K562 (cell line): Measurements from ENCODE around the gene NF2. TPM values are rescaled to one million over a fixed set of nuclear protein-coding genes. Genes with fewer than 3 reads are reported as not detected.

Experiments used
- ATAC-seq: fragments of 200-7000 bp; cut with Tn5 transposase; 3 replicates; pipeline ENCODE4 v1.9.1; 2020; ENCODE audit warnings: moderate library complexity
- BruUV-seq: library from RNA; stranded (reverse); fragments of 400-500 nt; replicated peaks from 2 replicates; lab custom pipeline; 2021; lab: Mats Ljungman, UMichigan
- CTCF ChIA-PET: fragments of 300-600 bp; formaldehyde crosslinking; extraction: SDS; loops from one replicate; lab custom pipeline; 2021; ENCODE audit warnings: low intra/inter-chr PET ratio; lab: Yijun Ruan, JAX
- POLR2A ChIA-PET: fragments of 300-600, 350-650 bp; sonication (Branson Sonifier 250); formaldehyde crosslinking; extraction: SDS; loops from one replicate; lab custom pipeline; 2021; ENCODE audit warnings: antibody characterized with exemption, inconsistent platforms; lab: Yijun Ruan, JAX
- DNase-seq, 4 experiments: peaks; one replicate each; pipeline versions ENCODE4 v3.0.0 to v3.0.0-alpha.2; 2011 to 2018; ENCODE audit warnings: low spot score in 3 of 4, mixed read lengths in 3 of 4; ENCODE audit errors: extremely low read depth in 1 of 4
- FAIRE-seq: peaks from 2 replicates; lab custom pipeline; 2011; peaks lifted over from hg19 to GRCh38; lab: Jason Lieb, UNC
- H2AFZ ChIP-seq: 2 replicates; pipeline ENCODE4 v1.6.0; 2011; ENCODE audit warnings: low read depth, low read length, control low read depth, inconsistent platforms
- H3K27ac ChIP-seq: fragments of 200-600 bp; 3 replicates; pipeline ENCODE4 v1.8.0; 2011; ENCODE audit warnings: low read depth, mild to moderate bottlenecking, control low read depth, inconsistent platforms, low read length, moderate library complexity, mixed read lengths; ENCODE audit errors: extremely low read depth
- H3K27me3 ChIP-seq, 2 experiments: fragments of 300-600 bp in 1 of 2; 2 replicates in 1 of 2; 3 replicates in 1 of 2; pipeline versions ENCODE4 v1.6.0 to v1.8.0; 2011; ENCODE audit warnings: inconsistent platforms in 2 of 2, low read length in 2 of 2, mild to moderate bottlenecking in 1 of 2, mixed read lengths in 1 of 2, moderate library complexity in 1 of 2; ENCODE audit not compliant: control insufficient read depth in 2 of 2, insufficient read depth in 2 of 2
- H3K36me3 ChIP-seq: fragments of 300-600 bp; 3 replicates; pipeline ENCODE4 v1.8.0; 2011; ENCODE audit warnings: mild to moderate bottlenecking, low read length, inconsistent platforms; ENCODE audit not compliant: control insufficient read depth, insufficient read depth
- H3K4me1 ChIP-seq, 2 experiments: fragments of 200-600 bp in 1 of 2; replicated peaks in 1 of 2; 2 replicates in 1 of 2; 3 replicates in 1 of 2; pipeline versions ENCODE4 v1.5.1 to v1.8.0; 2011; ENCODE audit warnings: inconsistent platforms in 2 of 2, low read length in 2 of 2, mild to moderate bottlenecking in 1 of 2, mixed read lengths in 1 of 2, moderate library complexity in 1 of 2; ENCODE audit not compliant: control insufficient read depth in 2 of 2, insufficient read depth in 2 of 2
- H3K4me2 ChIP-seq: 2 replicates; pipeline ENCODE4 v1.6.1; 2011; ENCODE audit warnings: low read length, control low read depth, inconsistent platforms, mixed read lengths; ENCODE audit not compliant: insufficient read depth
- H3K4me3 ChIP-seq: fragments of 200-600 bp; sonication (generic), shearing (Covaris generic); 2 replicates; pipeline ENCODE4 v1.5.1; 2016; ENCODE audit warnings: control low read depth, inconsistent platforms
- H3K79me2 ChIP-seq: fragments of 200-600 bp; 3 replicates; pipeline ENCODE4 v1.8.0; 2011; ENCODE audit warnings: low read length, inconsistent platforms; ENCODE audit not compliant: control insufficient read depth, insufficient read depth
- H3K9ac ChIP-seq, 2 experiments: 2 replicates each; pipeline versions ENCODE4 v1.6.0 to v1.6.1; 2011; ENCODE audit warnings: low read depth in 2 of 2, low read length in 2 of 2, control low read depth in 1 of 2, inconsistent platforms in 1 of 2, mild to moderate bottlenecking in 1 of 2, mixed read lengths in 1 of 2; ENCODE audit not compliant: insufficient read depth in 1 of 2
- H3K9me1 ChIP-seq: one replicate; pipeline ENCODE4 v1.6.0; 2011; ENCODE audit warnings: inconsistent platforms, mild to moderate bottlenecking, low read length, moderate library complexity; ENCODE audit not compliant: control insufficient read depth, insufficient read depth
- H3K9me3 ChIP-seq: replicated peaks from 2 replicates; pipeline ENCODE4 v1.5.1; 2011; ENCODE audit warnings: low read depth, low read length, inconsistent platforms; ENCODE audit not compliant: control insufficient read depth, insufficient read depth
- H4K20me1 ChIP-seq: replicated peaks from 2 replicates; pipeline ENCODE4 v1.6.1; 2011; ENCODE audit warnings: low read length, inconsistent platforms, mixed read lengths; ENCODE audit not compliant: control insufficient read depth, insufficient read depth
- C11orf30 ChIP-seq: fragments of 450-650 bp; IDR thresholded peaks from 2 replicates; pipeline ENCODE4 v1.6.1; 2016; ENCODE audit warnings: low read depth, mild to moderate bottlenecking
- EGR1 ChIP-seq: fragments of 450-650 bp; conservative IDR thresholded peaks from 2 replicates; pipeline ENCODE4 v1.6.1; 2017; ENCODE audit warnings: mild to moderate bottlenecking
- NFIC ChIP-seq: fragments of 450-650 bp; IDR thresholded peaks from 2 replicates; pipeline ENCODE4 v1.6.1; 2017; ENCODE audit warnings: mild to moderate bottlenecking, inconsistent platforms
- NFIX ChIP-seq: fragments of 250-450 bp; sonication (Bioruptor Pico); IDR thresholded peaks from 2 replicates; pipeline ENCODE4 v1.4.0; 2020; ENCODE audit warnings: low read depth, mild to moderate bottlenecking, moderate library complexity
- RAD21 ChIP-seq, 2 experiments: fragments of 250-450 bp in 1 of 2; fragments of 450-650 bp in 1 of 2; sonication (Bioruptor Pico) in 1 of 2; formaldehyde crosslinking in 1 of 2; IDR thresholded peaks in 1 of 2; conservative IDR thresholded peaks in 1 of 2; 2 replicates each; pipeline versions ENCODE4 v1.4.0 to v1.8.0; 2020 to 2022; ENCODE audit warnings: mild to moderate bottlenecking in 2 of 2, moderate library complexity in 1 of 2
- SMC3 ChIP-seq: conservative IDR thresholded peaks from 2 replicates; pipeline ENCODE4 v1.6.1; 2011; ENCODE audit warnings: low read depth, low read length, improper control_type of control experiment; ENCODE audit not compliant: insufficient read depth
- WHSC1 ChIP-seq: IDR thresholded peaks from one replicate; pipeline ENCODE4 v1.6.1; 2012; ENCODE audit warnings: low read length, control low read depth, inconsistent platforms
- ZNF24 ChIP-seq: fragments of 450-650 bp; IDR thresholded peaks from 2 replicates; pipeline ENCODE4 v1.6.1; 2016
- WGBS: fragments of 100-300 bp; shearing (Covaris generic); methylation state at CpG from one replicate; pipeline ENCODE4 v1.1.6; 2016; ENCODE audit warnings: low coverage, mixed read lengths; ENCODE audit not compliant: insufficient coverage; ENCODE audit errors: missing lambda C conversion rate; 5-methylcytosine and 5-hydroxymethylcytosine counted together
- in situ Hi-C: fragments of 300-500 bp; cut with MboI; formaldehyde crosslinking; loops from 4 replicates; pipeline ENCODE4 v1.15.0; 2018; ENCODE audit warnings: inconsistent platforms, mixed read lengths
- intact Hi-C: fragments of 100-400 bp; cut with micrococcal nuclease; formaldehyde crosslinking; loops from 2 replicates; pipeline ENCODE4 v1.14.2; 2022
- polyA plus RNA-seq, 8 experiments: library from polyadenylated mRNA; depleted of rRNA in 4 of 8; stranded (reverse) in 5 of 8; unstranded in 3 of 8; fragments of >200 nt; fragmentation: Nextera tagmentation in 2 of 8; fragmentation: Illumina TruSeq in 1 of 8; extraction: Ambion mirVana in 2 of 8; extraction: Trizol in 1 of 8; gene quantifications; 2 replicates each; pipeline versions ENCODE4 v1.2.1 to v1.2.3, GENCODE V29; 2011 to 2014; ENCODE audit warnings: inconsistent platforms in 1 of 8, missing spikeins in 1 of 8
- total RNA-seq, 7 experiments: library from RNA; depleted of rRNA in 6 of 7; stranded (reverse); fragments of >200 nt in 6 of 7; fragmentation: Illumina TruSeq in 2 of 7; extraction: Trizol in 2 of 7; gene quantifications; 2 replicates each; pipeline versions ENCODE4 v1.2.1 to v1.2.3, GENCODE V29; 2011 to 2021; ENCODE audit warnings: low replicate concordance in 1 of 7
- TF ChIP-seq, protein P1 (sequence below), 3 experiments: IDR thresholded peaks in 2 of 3; conservative IDR thresholded peaks in 1 of 3; 2 replicates each; pipeline ENCODE4 v1.5.1; 2011 to 2012; ENCODE audit warnings: low read length in 3 of 3, mild to moderate bottlenecking in 3 of 3, control low read depth in 2 of 3, improper control_type of control experiment in 1 of 3, inconsistent platforms in 1 of 3, low read depth in 1 of 3, mixed read lengths in 1 of 3, moderate library complexity in 1 of 3; ENCODE audit not compliant: insufficient read depth in 2 of 3
- TF ChIP-seq, protein P2 (sequence below): sonication (generic); formaldehyde crosslinking; IDR thresholded peaks from 2 replicates; pipeline ENCODE4 v1.8.0; 2023; ENCODE audit warnings: mild to moderate bottlenecking, missing genetic modification reagents

NF2 gene
- total and polyA plus RNA-seq, 9 of the 15 experiments (the other 6 are each of a cell fraction or from before 2014, with no cell fraction given), result 2.2 to 32.5 (median 15.2) TPM

DNA sequence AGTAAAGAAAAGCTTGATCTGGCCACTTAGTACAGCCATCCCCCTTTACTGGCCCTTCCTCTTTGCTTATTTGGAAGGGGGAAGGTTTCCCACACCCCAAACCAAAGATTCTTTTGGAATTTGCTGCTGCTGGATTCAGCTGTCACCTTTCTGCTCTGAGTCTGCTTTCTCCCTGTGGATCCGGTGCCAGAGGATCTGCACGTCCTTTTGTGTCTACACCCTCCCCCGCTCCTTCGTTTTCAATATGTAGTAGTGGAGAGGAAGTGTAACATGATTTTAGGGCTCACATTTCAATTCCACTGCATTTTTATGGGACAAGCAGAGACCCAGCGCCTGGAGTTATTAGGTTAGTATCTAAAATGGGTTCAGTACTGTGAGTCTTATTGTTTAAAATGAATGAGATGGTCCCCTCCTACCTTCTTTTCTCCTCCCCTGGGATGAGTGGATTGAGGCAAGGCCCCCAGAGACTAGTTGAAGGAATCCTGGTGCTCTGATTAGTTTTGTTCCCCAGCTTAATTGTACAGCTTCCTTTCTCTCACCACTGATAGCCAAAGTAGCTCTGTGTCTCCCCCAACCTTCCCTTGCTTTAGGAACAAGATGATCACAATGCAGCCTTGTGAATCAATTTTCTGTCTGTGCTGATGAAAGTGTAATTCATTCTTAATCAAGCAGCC is 85.9 kb downstream of the NF2 start:
- intact Hi-C loops, result no loop called here
- Histone ChIP-seq H3K9me3 (no peaks in the 10 kb centered on the region), H3K4me2 (no peak overlapping the region), H4K20me1 (no peaks in the 10 kb centered on the region), H3K79me2 (no peaks in the 10 kb centered on the region), H3K9me1 (peaks cover 2% of the 10 kb centered on the region), H3K4me1 (peaks cover 0 to 13% of the 10 kb centered on the region in 2 experiments; a peak in 2 of 5 replicates), H3K27me3 (no peaks in the 10 kb centered on the region), H3K4me3 (no peak overlapping the region), H3K27ac (no peak overlapping the region), H3K9ac (no peak overlapping the region), H3K36me3 (peaks cover 25% of the 10 kb centered on the region; the same call in 1 of the 3 replicates), H2AFZ (no peak overlapping the region)
- TF ChIP-seq ZNF24, result no peak
- no peak for TF ChIP-seq WHSC1
- no peak for TF ChIP-seq C11orf30
- ATAC-seq (no peak; the same call in 2 of the 3 replicates), FAIRE-seq (no peak), DNase-seq (no peak)
- POLR2A ChIA-PET, result interaction anchor here (0.6 to 1.3 kb wide), 4 partner anchors 9 to 367 kb away, joined by 3 to 6 read pairs (median 4); no protein-coding TSS in a partner anchor
- CTCF ChIA-PET, result interaction anchor here (0.7 to 3.0 kb wide), 3 partner anchors 37 to 399 kb away, joined by 3 to 29 read pairs (median 9); no protein-coding TSS in a partner anchor
- BruUV-seq, result no TSS peak
- in situ Hi-C loops, result loop anchor here (25.0 kb wide), 1 partner anchor 398 kb away; the partner anchor contains the start of gene HORMAD2
- 89% methylated on average over 5 of the region's 5 CpGs for WGBS

DNA sequence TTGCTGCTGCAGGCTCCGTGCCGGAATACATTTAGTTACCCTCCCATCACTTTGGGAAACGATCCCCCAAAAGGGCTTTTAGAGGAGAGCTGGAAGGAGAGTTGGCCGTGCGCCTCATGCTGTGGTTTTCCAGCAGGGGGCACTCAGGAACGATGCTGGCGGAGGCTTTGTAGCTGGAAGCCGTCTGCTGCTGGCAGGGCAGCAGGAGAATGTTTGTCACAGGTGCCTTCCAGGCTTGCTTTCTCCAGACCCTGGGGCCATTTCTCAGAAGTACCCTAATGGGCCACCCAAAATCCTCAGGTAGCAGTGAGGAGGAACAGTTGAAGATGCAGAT is 86.4 kb downstream of the NF2 start:
- CTCF ChIA-PET, result interaction anchor here (0.7 to 3.0 kb wide), 3 partner anchors 37 to 399 kb away, joined by 3 to 29 read pairs (median 9); no protein-coding TSS in a partner anchor
- H3K4me2 ChIP-seq, result no peak overlapping the region
- no peak overlapping the region for H3K9ac ChIP-seq
- no TSS peak for BruUV-seq
- WGBS, result 26% methylated on average over 6 of the region's 8 CpGs
- H3K27me3 ChIP-seq, result no peaks in the 10 kb centered on the region
- POLR2A ChIA-PET, result interaction anchor here (1.1 to 1.3 kb wide), 3 partner anchors 9 to 16 kb away, joined by 3 to 6 read pairs (median 5); no protein-coding TSS in a partner anchor
- no peaks in the 10 kb centered on the region for H4K20me1 ChIP-seq
- peak; percentile 73 for ATAC-seq
- H3K4me3 ChIP-seq, result no peak overlapping the region
- intact Hi-C loops, result no loop called here
- H3K79me2 ChIP-seq, result no peaks in the 10 kb centered on the region
- peak; percentile 55 for FAIRE-seq
- no peak overlapping the region for H2AFZ ChIP-seq
- peak in 2 of 4 experiments; percentile 43 to 50 for DNase-seq
- peaks cover 0 to 13% of the 10 kb centered on the region in 2 experiments; a peak in 2 of 5 replicates for H3K4me1 ChIP-seq
- in situ Hi-C loops, result loop anchor here (25.0 kb wide), 1 partner anchor 397 kb away; the partner anchor contains the start of gene HORMAD2
- H3K9me3 ChIP-seq, result no peaks in the 10 kb centered on the region
- peaks cover 2% of the 10 kb centered on the region for H3K9me1 ChIP-seq
- H3K36me3 ChIP-seq, result peaks cover 25% of the 10 kb centered on the region; the same call in 1 of the 3 replicates
- H3K27ac ChIP-seq, result no peak overlapping the region
- TF ChIP-seq NFIX (CRISPR knock-in tag) (no peak), EGR1 (no peak), SMC3 (peak; percentile 71), NFIC (no peak), RAD21 (CRISPR knock-in tag; conservative IDR thresholded peaks at IDR 0.05 in 1 of 2, IDR thresholded peaks at IDR 0.05 in 1 of 2) (peak; percentile 44 to 65)
- TF ChIP-seq, protein P1, sequence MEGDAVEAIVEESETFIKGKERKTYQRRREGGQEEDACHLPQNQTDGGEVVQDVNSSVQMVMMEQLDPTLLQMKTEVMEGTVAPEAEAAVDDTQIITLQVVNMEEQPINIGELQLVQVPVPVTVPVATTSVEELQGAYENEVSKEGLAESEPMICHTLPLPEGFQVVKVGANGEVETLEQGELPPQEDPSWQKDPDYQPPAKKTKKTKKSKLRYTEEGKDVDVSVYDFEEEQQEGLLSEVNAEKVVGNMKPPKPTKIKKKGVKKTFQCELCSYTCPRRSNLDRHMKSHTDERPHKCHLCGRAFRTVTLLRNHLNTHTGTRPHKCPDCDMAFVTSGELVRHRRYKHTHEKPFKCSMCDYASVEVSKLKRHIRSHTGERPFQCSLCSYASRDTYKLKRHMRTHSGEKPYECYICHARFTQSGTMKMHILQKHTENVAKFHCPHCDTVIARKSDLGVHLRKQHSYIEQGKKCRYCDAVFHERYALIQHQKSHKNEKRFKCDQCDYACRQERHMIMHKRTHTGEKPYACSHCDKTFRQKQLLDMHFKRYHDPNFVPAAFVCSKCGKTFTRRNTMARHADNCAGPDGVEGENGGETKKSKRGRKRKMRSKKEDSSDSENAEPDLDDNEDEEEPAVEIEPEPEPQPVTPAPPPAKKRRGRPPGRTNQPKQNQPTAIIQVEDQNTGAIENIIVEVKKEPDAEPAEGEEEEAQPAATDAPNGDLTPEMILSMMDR (IDR thresholded peaks at IDR 0.05 in 2 of 3, conservative IDR thresholded peaks at IDR 0.05 in 1 of 3; ENCODE audit: insufficient read depth in 2 of 3, low read depth in 1 of 3, low read length in 3 of 3), result peak; percentile 69 to 78 (median 71)
- TF ChIP-seq, protein P2, sequence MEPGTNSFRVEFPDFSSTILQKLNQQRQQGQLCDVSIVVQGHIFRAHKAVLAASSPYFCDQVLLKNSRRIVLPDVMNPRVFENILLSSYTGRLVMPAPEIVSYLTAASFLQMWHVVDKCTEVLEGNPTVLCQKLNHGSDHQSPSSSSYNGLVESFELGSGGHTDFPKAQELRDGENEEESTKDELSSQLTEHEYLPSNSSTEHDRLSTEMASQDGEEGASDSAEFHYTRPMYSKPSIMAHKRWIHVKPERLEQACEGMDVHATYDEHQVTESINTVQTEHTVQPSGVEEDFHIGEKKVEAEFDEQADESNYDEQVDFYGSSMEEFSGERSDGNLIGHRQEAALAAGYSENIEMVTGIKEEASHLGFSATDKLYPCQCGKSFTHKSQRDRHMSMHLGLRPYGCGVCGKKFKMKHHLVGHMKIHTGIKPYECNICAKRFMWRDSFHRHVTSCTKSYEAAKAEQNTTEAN (CRISPR knock-in tag), result no peak
